NOMO-1 treated with dmso at 0.1 percent for 144 hours (cell line): ENCODE data around the gene MXI1.
"Not testable (repeated sequence)": the region's sequence is repeated elsewhere in the genome, so short reads cannot be mapped to it uniquely, and the experiment has no call there.

Experiments
- DNase-seq: peaks from one replicate; lab custom pipeline; 2025; ENCODE audit not compliant: unreplicated experiment; lab: John Stamatoyannopoulos, UW

Gene MXI1

DNA sequence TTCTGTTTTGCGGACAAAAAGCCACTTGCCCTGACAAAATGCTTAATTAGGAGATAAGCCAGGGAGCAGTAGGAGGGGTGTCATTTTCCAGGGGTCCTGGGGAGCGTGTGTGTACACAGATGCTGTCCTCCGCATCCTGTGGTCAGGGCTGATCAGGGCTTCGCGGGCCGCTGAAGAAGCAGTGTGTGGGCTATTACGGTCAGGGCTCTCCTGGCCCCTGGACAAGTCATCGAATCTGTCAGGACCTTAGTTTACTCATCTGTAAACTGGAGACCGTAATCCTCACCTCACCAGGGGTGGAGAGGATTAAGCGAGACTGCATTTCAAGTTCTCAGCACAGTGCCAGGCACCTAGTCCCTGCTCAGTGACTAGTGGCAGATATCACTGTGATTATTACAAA lies 26.0 kb upstream of the MXI1 start:
- no peak for DNase-seq

DNA sequence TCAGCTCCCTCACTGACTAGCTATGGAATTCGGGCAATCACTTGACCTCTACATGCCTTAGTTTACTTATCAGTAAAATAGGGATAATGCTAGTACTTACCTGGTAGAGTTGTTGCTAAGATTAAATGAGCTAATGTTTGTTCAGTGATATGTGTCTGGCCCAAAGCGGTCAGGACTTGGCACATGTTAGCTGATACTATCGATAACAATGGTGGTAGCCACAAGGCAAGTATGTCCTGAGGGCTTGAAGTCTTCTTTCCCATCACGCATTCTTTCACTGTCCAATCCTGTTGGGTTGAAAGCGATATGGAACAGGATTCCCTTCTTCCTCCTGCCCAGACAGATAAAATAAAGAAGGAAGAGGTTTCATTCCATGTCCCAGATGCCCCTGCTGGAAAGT lies 25.5 kb upstream of the MXI1 start:
- no peak for DNase-seq

DNA sequence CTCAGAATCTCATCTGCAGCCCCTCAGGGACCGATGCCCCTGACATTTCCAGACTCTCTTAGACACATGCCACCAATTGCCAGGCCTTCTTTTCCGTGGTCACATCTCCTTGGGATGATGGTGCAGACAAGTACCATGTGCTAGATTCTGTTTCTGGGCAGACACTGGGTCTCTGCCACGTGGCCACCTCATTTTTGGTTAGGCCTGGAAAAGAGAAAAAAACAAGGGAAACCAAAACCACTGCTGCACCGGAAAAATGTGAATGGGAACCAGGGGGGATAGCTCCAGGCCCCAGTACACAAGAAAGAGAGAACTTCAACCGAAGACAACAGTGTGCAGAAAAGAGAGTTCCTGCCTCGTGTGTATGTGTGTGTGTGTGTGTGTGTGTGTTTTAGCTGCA lies 23.0 kb upstream of the MXI1 start:
- no peak for DNase-seq

DNA sequence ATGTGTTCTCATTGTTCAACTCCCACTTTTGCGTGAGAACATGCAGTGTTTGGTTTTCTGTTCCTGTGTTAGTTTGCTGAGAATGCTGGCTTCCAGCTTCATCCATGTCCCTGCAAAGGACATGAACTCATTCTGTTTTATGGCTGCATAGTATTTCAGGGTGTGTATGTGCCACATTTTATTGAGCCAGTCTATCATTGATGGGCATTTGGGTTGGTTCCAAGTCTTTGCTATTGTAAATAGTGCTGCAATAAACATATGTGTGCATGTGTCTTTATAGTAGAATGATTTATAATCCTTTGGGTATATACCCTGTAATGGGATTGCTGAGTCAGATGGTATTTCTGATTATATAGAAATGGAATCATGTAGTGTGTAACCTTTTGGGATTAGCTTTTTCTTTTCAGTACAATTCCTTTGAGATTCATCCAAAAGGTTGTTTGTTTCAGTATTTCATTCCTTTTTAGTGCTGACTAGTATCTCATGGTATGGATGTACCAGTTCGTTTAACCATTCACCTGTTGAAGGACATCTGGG lies 21.7 kb upstream of the MXI1 start:
- DNase-seq = not testable (repeated sequence)

DNA sequence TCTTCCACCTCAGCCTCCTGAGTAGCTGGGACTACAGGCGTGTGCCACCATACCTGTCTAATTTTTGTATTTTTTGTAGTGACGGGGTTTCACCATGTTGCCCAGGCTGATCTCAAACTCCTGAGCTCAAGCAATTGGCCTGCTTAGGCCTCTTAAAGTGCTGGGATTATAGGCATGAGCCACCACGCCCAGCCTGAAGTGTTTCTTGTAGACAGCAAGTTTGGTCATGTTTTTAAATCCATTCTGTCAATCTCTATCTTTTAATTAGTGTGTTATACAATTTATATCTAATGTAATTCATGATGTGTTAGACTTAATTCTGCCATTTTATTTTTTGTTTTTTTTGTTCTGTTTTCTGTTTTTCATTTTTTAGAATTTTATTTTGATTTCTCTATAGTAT lies 17.2 kb upstream of the MXI1 start:
- no peak for DNase-seq

DNA sequence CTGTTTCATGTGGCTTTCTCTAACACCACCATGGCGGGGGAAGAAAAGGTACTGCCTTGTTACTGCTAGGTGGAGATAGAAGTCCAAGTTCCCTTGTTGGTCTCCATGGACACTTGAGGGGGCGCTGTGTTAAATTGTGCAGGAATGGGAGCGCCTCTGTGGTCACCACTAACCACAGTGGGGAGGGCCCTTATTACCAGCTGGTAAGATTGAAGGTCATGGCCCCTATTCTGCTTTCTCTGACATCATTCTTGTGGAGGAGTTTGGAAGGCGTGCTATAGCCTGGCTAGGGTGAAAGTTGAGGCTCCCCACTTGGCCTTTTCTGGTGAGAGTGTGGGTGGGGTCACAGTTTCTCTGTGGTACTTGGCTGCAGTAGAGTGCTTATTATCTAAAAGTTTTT lies 14.9 kb upstream of the MXI1 start:
- no peak for DNase-seq

DNA sequence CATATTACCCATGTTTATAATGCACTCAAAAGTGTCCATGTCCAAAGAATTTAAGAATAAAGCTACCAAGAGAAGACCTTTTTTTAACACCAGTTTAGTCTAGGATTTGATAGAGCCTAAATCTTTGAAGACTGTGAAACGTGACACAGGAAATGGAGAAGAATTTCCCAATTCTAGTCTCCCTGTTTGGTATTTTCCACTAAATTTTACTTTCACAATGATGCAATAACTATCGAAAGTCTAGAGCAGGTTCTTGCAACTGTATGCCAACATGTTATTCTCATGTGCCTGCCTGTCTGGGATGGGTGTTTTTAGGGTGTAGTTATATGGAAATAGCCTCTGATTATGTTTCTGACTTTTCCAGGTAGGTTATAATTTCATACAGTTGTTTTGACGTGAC lies 6.9 kb upstream of the MXI1 start:
- DNase-seq = peak; percentile 9

DNA sequence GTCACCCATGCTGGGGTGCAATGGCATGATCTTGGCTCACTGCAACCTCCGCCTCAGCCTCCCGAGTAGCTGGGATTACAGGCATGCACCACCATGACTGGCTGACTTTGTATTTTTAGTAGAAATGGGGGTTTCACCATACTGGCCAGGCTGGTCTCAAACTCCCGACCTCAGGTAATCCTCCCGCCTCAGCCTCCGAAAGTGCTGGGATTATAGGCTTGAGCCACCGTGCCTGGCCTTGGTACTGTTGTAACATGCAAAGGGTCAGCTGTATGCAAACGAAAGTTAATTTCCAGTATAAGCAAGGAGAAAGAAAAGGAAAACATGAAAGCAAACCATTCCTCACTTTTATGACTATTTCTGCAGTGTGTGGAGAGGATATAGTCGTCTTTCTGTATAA lies 6.4 kb upstream of the MXI1 start:
- DNase-seq = not testable (repeated sequence)

DNA sequence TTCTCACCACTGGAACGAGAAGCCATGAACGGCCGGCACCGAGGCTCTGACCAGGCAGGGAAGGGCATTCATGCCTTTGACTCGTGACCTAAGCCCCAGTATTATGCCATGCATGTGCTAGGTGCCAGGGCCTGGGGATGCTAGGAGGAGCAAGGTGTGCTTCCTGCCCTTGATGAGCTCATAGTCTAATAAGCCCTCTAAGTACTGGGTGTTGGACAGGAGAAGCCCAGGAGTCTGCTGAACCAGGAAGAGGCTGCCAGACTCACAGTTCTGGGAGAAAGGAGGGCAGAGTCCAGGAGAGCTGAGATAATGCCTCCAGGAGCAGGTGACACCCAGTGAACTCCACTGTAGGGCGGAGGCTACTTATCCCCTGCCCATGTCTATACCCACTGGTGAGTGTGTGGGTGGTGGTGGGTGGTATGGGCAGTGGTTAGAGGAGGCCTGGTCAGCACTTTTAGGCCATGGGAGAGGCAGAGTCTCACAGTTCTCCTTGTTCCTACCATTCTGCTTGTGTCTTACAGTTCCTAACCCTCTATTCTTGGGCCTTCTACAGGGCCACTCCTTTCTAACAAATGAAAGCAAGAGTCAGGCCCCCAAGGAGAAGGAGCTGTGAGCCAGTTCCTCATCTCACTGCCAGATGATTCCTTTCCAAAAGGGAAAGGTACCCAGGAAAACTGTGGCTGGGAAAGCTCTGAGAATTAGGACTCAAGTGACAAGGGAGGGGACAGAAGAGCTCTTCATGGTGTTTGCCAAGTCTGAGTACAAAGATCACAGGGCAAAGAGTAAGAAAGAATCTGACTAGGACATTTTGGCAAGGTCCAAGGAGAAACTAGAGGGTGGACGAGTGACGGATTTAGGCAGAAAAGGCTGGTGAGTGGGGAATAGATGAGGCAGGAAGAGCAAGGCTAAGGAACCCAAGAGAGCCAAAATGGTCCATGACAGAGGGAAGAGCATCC lies 3.6 kb upstream of the MXI1 start:
- no peak for DNase-seq

DNA sequence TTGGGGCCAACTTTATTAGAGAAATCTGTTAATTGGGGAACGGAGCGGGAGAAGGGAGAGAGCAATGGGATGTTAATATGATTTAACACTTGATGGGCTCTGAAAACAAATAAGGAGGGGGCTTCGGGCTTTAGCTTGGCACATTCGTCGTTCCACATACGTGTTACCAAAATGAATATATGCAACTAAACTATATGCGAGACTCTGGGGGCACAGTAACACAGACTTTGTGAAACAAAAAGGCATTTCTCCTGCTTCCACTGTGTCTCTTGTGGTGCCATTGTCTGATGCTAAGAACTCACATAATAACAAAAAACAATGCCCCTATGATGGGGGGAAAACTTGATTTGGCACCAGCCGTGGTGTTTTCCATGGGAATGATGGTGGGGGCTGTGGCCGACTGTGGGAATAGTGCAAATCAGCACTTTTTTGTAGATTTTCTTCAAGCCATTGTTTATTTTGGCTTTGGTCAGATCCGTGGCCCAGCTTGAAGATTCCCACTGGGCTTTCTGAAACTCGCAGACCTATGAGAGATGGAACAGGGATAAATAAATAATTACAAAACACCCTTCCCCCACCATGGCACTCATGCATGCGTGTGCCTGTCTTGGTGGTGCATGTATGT lies 2.2 kb upstream of the MXI1 start:
- no peak for DNase-seq

DNA sequence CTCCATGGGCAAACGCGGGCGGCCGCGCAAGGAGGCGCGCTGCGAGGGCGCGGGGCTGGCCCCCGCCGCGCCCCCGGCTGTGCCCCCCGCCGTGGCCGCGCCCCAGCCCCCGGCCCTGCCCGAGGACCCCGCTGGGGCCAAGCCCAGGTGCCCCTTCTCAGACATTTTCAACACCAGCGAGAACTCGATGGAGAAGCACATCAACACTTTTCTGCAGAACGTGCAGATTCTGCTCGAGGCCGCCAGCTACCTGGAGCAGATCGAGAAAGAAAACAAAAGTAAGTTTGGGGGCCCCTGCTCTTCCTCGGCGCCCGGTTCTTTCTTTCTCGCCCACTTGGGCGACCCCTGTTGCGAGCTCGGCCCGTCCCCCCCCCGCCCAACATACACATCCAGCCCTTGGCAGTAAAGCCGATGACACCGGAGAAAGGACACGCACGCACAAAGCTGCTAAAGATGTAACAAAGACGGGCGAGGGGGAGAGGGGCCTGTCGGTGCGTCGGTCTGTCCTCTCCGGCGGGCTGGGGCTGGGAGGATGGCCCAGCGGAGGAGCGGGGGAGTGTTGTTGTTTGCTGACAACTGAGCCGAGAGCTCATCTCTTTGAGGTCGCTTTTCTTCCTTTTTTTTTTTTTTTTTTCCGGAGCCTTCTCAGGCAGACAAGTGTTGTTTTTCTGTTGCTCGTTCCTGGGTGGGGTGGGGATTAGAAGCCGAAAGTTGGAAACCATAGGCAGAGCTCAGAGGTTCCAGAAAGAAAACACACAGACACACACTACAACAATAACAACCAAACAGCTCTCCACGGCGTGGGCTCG lies 604 bp downstream of the MXI1 start:
- DNase-seq = peak; percentile 25

DNA sequence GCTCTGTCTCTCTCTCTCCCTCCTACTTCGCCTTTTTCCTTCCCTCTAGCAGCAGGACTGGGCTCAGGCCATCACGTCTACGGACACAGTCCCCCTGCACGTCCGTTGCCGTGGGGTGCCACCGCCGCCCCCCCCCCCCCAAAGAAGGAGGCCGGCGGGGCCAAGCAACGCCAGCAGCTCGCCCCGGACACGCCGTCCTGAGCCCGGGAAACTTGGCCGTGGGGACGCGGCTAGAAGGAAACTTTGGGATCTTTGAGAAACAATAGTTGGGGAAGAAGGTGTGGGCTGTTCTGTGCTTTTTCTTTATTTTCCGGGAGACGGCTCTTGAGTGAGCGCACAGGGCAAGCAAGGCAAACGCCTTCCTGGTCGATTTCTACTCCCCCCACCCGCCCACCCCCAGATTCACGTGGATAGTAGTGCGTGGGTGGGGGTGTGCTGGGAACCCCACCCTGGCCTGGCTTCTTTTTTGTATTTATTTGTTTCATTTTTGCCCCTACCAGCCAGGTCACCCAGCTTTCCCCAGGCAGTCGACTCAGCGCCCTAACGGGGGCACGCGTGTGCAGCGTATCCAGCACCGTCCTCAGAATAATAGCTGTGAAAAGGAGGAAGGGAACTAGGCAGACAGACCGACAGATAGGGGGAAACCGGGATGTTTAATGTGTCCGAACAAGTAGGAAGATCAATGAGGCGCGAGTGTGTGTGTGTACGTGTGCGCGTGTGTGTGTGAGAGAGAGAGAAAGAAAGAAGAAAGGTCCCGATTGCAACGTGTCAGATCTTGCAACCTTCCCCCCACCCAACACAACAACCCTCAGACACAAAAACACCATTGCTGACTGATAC lies 1.4 kb downstream of the MXI1 start:
- no peak for DNase-seq

DNA sequence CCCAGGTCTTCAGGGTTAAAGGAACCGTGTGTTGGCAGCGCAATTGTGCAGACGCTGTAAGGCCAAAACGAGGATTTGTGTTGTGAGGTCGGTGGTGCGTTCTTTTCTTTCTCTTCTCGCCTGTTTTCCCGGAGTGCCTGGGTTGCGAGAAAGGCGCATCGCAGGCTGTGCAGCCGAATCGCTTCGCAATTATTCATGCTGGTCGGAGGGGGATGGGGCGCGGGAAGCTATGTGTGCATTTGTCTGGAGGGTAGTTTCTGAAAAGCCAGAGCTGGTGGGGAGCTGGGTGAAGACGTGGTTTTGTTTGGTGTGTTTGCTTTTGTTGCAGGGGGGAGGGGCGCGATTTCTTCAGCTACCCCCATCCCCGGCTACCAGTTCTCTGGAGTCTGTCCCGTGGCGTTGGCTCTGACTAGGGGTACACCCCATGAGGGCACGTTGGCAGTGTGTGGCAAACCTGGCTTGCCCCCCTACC lies 2.1 kb downstream of the MXI1 start:
- DNase-seq = no peak

DNA sequence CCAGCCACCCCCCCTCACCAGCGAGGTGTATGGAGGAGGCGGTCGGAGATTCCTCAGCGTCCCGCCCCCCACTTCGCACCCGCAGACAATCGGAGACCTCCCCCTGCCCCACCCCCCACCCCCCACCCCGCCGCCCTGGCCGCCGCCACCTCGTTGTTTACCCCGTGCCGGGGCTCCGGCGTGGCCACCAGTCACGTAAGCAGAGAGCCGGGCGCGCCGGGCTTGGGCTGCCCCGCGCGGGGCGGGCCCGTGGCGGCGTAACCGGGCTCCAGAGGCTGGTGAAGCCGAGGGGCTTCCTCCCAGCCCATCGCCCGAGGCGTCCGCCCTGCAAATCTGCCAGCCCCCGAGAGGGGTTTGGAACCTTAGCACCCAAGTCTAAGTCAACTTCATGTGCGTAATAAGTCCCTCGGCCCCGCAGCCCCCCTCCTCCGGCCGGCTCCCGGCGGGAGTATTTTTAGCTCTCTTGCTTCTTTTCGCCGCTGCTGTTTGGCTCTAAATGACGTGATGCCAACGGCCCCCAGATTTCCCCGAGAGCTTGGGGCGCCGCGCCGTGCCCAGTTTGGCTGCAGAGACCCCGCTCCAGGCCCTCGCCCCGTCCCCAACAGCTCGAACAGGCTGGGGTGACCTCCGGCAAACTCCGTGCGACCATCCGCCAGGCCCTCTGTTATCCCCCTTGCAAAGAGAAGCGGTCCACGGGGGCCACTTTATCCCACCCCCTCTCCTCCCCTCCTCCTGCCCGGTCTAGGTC lies 2.7 kb downstream of the MXI1 start:
- no peak for DNase-seq

DNA sequence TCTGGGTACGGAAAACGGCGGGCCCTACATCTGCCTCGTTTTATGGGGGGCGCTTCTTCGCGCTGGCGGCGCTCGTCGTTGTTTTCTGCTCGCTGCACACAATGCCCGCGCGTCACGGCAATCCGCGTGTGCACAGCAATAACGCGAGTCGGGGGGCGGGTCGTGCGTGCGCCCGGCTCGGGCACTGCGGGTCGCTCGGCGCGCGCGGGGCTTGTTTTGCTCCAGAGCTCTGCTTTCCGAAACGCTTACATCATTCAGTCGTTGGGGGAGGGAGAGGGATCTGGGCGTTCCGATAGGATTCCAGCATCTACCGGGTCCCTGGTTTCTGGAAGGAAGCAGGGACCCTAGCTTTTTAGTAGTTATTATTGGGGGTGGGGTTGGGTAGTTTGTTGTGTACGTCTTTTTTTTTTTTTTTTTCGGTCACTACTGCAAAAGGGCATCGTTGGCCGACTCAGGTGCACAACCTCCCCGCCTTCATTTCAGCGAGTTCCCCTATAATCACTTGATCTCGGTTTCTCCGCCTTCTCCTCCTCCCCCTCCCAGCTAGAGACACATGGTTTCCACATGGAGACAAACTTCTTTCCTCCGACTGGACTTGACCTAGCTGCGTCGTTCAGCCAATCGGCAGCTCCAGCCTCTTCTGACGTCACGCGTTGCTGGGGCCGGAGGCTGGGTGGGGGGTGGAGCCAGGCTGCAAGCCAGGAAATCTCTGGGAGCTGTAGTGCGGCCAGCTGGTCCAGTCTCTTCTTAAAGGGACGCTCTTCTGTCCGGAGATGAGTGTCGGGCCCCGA lies 3.5 kb downstream of the MXI1 start:
- peak; percentile 98 for DNase-seq

DNA sequence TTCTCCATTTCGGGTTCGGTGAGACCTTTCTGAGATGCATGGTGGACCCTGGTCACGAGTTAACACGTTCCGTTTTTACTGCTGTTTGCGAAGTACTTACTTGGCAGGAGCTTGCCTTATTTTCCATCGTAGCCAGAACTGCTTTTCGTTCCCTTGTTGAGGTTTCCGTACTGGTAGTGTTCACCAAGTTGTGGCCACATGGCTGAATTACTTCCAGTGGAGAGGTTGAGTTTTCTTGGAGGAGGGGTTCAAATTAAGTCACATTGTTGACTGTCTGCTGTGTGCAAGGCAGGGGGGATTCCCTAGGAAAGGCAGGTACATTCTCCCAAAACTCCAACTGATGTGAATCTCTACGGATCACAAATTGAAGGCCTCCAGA lies 4.0 kb downstream of the MXI1 start:
- no peak for DNase-seq

DNA sequence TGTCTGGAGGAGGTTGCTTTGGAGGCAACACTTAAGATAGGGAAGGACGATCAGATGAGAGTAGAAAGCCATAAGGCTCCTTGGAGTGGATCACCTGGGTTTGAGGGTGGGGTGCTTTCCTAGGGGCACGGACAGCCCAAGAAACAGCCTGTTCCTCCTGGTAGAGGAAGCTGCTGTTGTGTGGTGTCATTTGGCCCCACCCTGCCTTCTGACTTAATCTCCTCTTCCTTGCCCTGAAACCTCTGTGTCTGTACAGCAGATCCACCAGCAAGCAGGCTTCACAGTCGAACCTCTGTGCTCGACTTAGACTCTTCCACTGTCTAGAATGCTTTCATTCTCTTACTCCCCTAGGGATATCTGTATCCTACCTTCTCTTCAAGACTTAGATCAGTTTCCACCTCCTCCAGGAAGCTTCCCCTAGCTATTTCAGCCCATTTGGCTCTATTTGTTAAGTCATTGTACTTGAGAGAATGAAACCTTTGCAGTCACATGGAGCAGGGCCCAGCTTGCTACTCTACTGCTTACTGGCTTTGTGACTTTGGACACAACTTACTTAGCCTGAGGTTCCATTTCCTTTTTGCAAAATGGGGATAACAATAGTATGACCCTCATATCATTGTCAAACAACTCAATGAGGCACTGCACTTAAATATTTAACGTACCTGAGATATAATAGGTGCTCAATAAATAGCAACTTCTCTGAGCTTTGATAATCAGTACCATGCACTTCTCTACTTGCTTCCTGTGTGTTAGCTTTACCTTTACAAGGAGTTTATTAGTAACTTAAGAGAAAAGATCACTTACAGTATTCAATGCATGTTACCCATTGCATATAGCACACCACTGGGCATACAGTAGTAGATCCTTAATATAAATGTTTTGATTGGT lies 5.0 kb downstream of the MXI1 start:
- peak; percentile 70 for DNase-seq

DNA sequence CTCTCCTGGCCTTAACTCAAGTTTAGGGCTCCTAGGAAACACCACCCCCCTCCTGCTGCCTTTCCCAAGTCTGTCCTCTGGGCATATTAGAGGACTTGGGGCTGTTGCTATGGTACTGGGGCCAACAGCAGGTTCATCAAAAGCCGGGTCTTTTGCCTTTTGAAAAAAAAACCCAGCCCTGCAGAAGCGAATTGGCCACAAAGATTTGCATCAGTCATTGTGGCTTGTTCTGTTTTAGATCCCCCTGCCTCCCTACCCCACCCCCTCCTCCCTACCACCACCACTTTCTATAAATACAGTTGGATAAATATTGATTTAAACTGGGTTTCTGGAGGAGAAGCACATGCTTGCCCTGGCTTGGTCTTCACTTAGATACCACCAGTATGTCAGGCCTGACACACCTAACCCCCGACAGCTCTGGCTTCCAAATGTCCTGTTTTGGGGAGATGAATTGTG lies 7.0 kb downstream of the MXI1 start:
- no peak for DNase-seq
